H1 (cell line): ENCODE data around the gene GPC6. TPM values are rescaled to one million over a fixed set of nuclear protein-coding genes. Genes with fewer than 3 reads are reported as not detected.
"Not testable (repeated sequence)": the region's sequence is repeated elsewhere in the genome, so short reads cannot be mapped to it uniquely, and the experiment has no call there.

ENCODE experiments used
- CTCF ChIA-PET: fragments of 300-600 bp; sonication (Branson Sonifier 250); formaldehyde crosslinking; loops from one replicate; lab custom pipeline; 2021; ENCODE audit not compliant: partially characterized antibody; lab: Charles Lee
- POLR2A ChIA-PET: fragments of 300-600 bp; sonication (Branson Sonifier 250); formaldehyde crosslinking; loops from one replicate; lab custom pipeline; 2021; ENCODE audit warnings: inconsistent platforms; ENCODE audit not compliant: partially characterized antibody; lab: Charles Lee
- DNase-seq, 2 experiments: peaks; one replicate each; pipeline versions ENCODE4 v3.0.0 to v3.0.0-alpha.2; 2010 to 2022; ENCODE audit warnings: low spot score in 2 of 2, low read depth in 1 of 2, mixed read lengths in 1 of 2
- FAIRE-seq: peaks from 2 replicates; lab custom pipeline; 2011; peaks lifted over from hg19 to GRCh38; lab: Jason Lieb, UNC
- H2AFZ ChIP-seq: 2 replicates; pipeline ENCODE4 v1.8.1; 2012; ENCODE audit warnings: low read length, inconsistent platforms
- H2AK5ac ChIP-seq: 2 replicates; pipeline ENCODE4 v1.6.1; 2013; ENCODE audit warnings: low read depth, low read length
- H2BK120ac ChIP-seq: replicated peaks from 2 replicates; pipeline ENCODE3; 2013; ENCODE audit warnings: low read depth, low read length, inconsistent platforms
- H2BK12ac ChIP-seq: 2 replicates; pipeline ENCODE4 v1.6.1; 2013; ENCODE audit warnings: low read depth, low read length
- H2BK15ac ChIP-seq: 2 replicates; pipeline ENCODE4 v1.6.1; 2013; ENCODE audit warnings: low read length
- H2BK20ac ChIP-seq: 2 replicates; pipeline ENCODE4 v1.6.1; 2013; ENCODE audit warnings: low read length
- H2BK5ac ChIP-seq: 2 replicates; pipeline ENCODE4 v1.6.1; 2013; ENCODE audit warnings: low read depth, low read length
- H3K14ac ChIP-seq: 2 replicates; pipeline ENCODE4 v1.6.1; 2013; ENCODE audit warnings: inconsistent platforms; ENCODE audit not compliant: insufficient read length
- H3K18ac ChIP-seq: 2 replicates; pipeline ENCODE4 v1.6.1; 2013; ENCODE audit warnings: low read length; ENCODE audit errors: extremely low read depth
- H3K23ac ChIP-seq: 2 replicates; pipeline ENCODE4 v1.6.1; 2013; ENCODE audit warnings: inconsistent platforms; ENCODE audit not compliant: insufficient read length
- H3K23me2 ChIP-seq: 2 replicates; pipeline ENCODE4 v1.6.1; 2013; ENCODE audit warnings: low read depth, low read length
- H3K27ac ChIP-seq: 2 replicates; pipeline ENCODE4 v1.6.1; 2011; ENCODE audit warnings: low read depth, low read length, inconsistent platforms
- H3K27me3 ChIP-seq, 4 experiments: replicated peaks in 1 of 4; 1 replicate in 1 of 4; 2 replicates in 3 of 4; pipeline versions ENCODE4 v1.6.1 to v1.8.1; 2011 to 2013; ENCODE audit warnings: low read length in 3 of 4, mild to moderate bottlenecking in 3 of 4, inconsistent platforms in 2 of 4, mixed read lengths in 2 of 4, moderate library complexity in 1 of 4; ENCODE audit not compliant: control insufficient read depth in 3 of 4, insufficient read depth in 3 of 4; ENCODE audit errors: extremely low read depth in 1 of 4
- H3K36me3 ChIP-seq, 4 experiments: 2 replicates each; pipeline versions ENCODE4 v1.6.1 to v1.8.1; 2011 to 2013; ENCODE audit warnings: mild to moderate bottlenecking in 4 of 4, low read length in 3 of 4, moderate library complexity in 2 of 4, control low read depth in 1 of 4, inconsistent platforms in 1 of 4; ENCODE audit not compliant: insufficient read depth in 4 of 4, control insufficient read depth in 2 of 4
- H3K4ac ChIP-seq: replicated peaks from 2 replicates; pipeline ENCODE3; 2013; ENCODE audit warnings: low read length, low read depth, mixed read lengths, inconsistent platforms; ENCODE audit not compliant: insufficient read length
- H3K4me1 ChIP-seq, 4 experiments: replicated peaks in 1 of 4; 1 replicate in 1 of 4; 2 replicates in 3 of 4; pipeline versions ENCODE4 v1.6.1 to v1.8.1; 2011 to 2013; ENCODE audit warnings: low read length in 3 of 4, inconsistent platforms in 2 of 4, mixed read lengths in 1 of 4; ENCODE audit not compliant: insufficient read depth in 4 of 4, control insufficient read depth in 3 of 4
- H3K4me2 ChIP-seq, 2 experiments: 2 replicates each; pipeline versions ENCODE4 v1.6.1 to v1.8.1; 2011 to 2013; ENCODE audit warnings: low read depth in 2 of 2, low read length in 2 of 2, control low read depth in 1 of 2, inconsistent platforms in 1 of 2, mild to moderate bottlenecking in 1 of 2; ENCODE audit not compliant: insufficient read depth in 1 of 2
- H3K4me3 ChIP-seq, 4 experiments: fragments of 200-600, 300-600 bp in 1 of 4; sonication (generic), shearing (Covaris generic), sonication (Bioruptor Twin) in 1 of 4; 2 replicates each; pipeline versions ENCODE4 v1.5.1 to v1.8.1; 2011 to 2016; ENCODE audit warnings: low read length in 4 of 4, low read depth in 3 of 4, control low read depth in 2 of 4, inconsistent platforms in 2 of 4, mild to moderate bottlenecking in 2 of 4, mixed read lengths in 1 of 4, moderate library complexity in 1 of 4; ENCODE audit not compliant: insufficient read depth in 2 of 4; ENCODE audit errors: extremely low read depth in 1 of 4
- H3K56ac ChIP-seq: replicated peaks from 2 replicates; pipeline ENCODE3; 2013; ENCODE audit warnings: low read depth, mild to moderate bottlenecking, mixed read lengths, low read length, inconsistent platforms; ENCODE audit not compliant: insufficient read length
- H3K79me1 ChIP-seq: 2 replicates; pipeline ENCODE4 v1.6.1; 2013; ENCODE audit warnings: low read depth, low read length, control low read depth
- H3K79me2 ChIP-seq, 2 experiments: 2 replicates each; pipeline versions ENCODE4 v1.6.1 to v1.8.1; 2012 to 2013; ENCODE audit warnings: low read length in 2 of 2, mild to moderate bottlenecking in 2 of 2, inconsistent platforms in 1 of 2; ENCODE audit not compliant: insufficient read depth in 2 of 2, control insufficient read depth in 1 of 2
- H3K9ac ChIP-seq, 4 experiments: replicated peaks in 1 of 4; 1 replicate in 1 of 4; 2 replicates in 3 of 4; pipeline versions ENCODE4 v1.6.1 to v1.8.1; 2011 to 2013; ENCODE audit warnings: low read depth in 3 of 4, low read length in 3 of 4, control low read depth in 2 of 4, mild to moderate bottlenecking in 2 of 4, moderate library complexity in 2 of 4, inconsistent platforms in 1 of 4; ENCODE audit errors: extremely low read depth in 1 of 4
- H3K9me3 ChIP-seq, 2 experiments: 2 replicates each; pipeline versions ENCODE4 v1.6.1 to v1.8.1; 2012 to 2013; ENCODE audit warnings: mild to moderate bottlenecking in 2 of 2, moderate library complexity in 2 of 2, control low read depth in 1 of 2, inconsistent platforms in 1 of 2, low read depth in 1 of 2, low read length in 1 of 2, mixed read lengths in 1 of 2; ENCODE audit not compliant: insufficient read depth in 2 of 2
- H4K20me1 ChIP-seq, 2 experiments: replicated peaks in 1 of 2; 2 replicates each; pipeline versions ENCODE3 to v1.8.1; 2011 to 2013; ENCODE audit warnings: inconsistent platforms in 2 of 2, low read length in 2 of 2, mild to moderate bottlenecking in 1 of 2; ENCODE audit not compliant: insufficient read depth in 2 of 2, control insufficient read depth in 1 of 2
- H4K5ac ChIP-seq: 2 replicates; pipeline ENCODE4 v1.6.1; 2013; ENCODE audit warnings: low read length, low read depth, mixed read lengths, inconsistent platforms; ENCODE audit not compliant: insufficient read length
- H4K8ac ChIP-seq: 2 replicates; pipeline ENCODE4 v1.8.0; 2013; ENCODE audit warnings: mild to moderate bottlenecking, moderate library complexity, low read length, inconsistent platforms; ENCODE audit not compliant: insufficient read depth; ENCODE audit errors: extremely low read depth
- H4K91ac ChIP-seq: replicated peaks from 2 replicates; pipeline ENCODE3; 2013; ENCODE audit warnings: low read length, mixed read lengths, inconsistent platforms; ENCODE audit not compliant: insufficient read length
- BACH1 ChIP-seq: IDR thresholded peaks from 2 replicates; pipeline ENCODE4 v1.6.1; 2012; ENCODE audit warnings: low read length, improper control_type of control experiment
- CHD2 ChIP-seq: IDR thresholded peaks from 2 replicates; pipeline ENCODE4 v1.6.1; 2012; ENCODE audit warnings: low read length, improper control_type of control experiment
- EGR1 ChIP-seq: IDR thresholded peaks from 2 replicates; pipeline ENCODE4 v1.6.1; 2011; ENCODE audit warnings: low read depth, low read length, borderline replicate concordance
- KDM1A ChIP-seq: fragments of 200-600, 300-600 bp; sonication (generic); IDR thresholded peaks from 2 replicates; pipeline ENCODE4 v1.7.1; 2016; ENCODE audit warnings: mild to moderate bottlenecking, low read length, borderline replicate concordance
- NRF1 ChIP-seq: IDR thresholded peaks from 2 replicates; pipeline ENCODE4 v1.6.1; 2011; ENCODE audit warnings: mild to moderate bottlenecking, low read depth, low read length, improper control_type of control experiment
- RXRA ChIP-seq: IDR thresholded peaks from 2 replicates; pipeline ENCODE4 v1.6.1; 2011; ENCODE audit warnings: low read depth, mild to moderate bottlenecking, low read length, moderate library complexity; ENCODE audit not compliant: insufficient read depth
- SIRT6 ChIP-seq: IDR thresholded peaks from one replicate; pipeline ENCODE4 v1.7.1; 2012; ENCODE audit warnings: low read length, inconsistent platforms
- TBP ChIP-seq: IDR thresholded peaks from 2 replicates; pipeline ENCODE4 v1.6.1; 2011; ENCODE audit warnings: low read depth, low read length, improper control_type of control experiment
- WGBS, 2 experiments: shearing (Covaris generic) in 1 of 2; methylation state at CpG; one replicate each; pipeline versions ENCODE4 v1.1.6 to v1.1.7; 2013 to 2015; ENCODE audit warnings: low lambda C conversion rate in 2 of 2, mixed read lengths in 2 of 2, inconsistent platforms in 1 of 2, low coverage in 1 of 2, missing lambda C conversion rate in 1 of 2; ENCODE audit not compliant: insufficient replicate concordance in 2 of 2, insufficient coverage in 1 of 2, insufficient read length in 1 of 2; ENCODE audit errors: extremely low coverage in 1 of 2, missing lambda C conversion rate in 1 of 2; 5-methylcytosine and 5-hydroxymethylcytosine counted together
- polyA plus RNA-seq, 7 experiments: library from polyadenylated mRNA; depleted of rRNA in 3 of 7; stranded (reverse) in 5 of 7; unstranded in 2 of 7; fragments of >200 nt in 5 of 7; fragments of 200-250 nt in 2 of 7; gene quantifications; 1 replicate in 5 of 7; 2 replicates in 1 of 7; 4 replicates in 1 of 7; pipeline versions ENCODE4 v1.2.1 to v1.2.3, GENCODE V29; 2011 to 2013; ENCODE audit warnings: missing spikeins in 2 of 7, mixed read lengths in 2 of 7
- total RNA-seq: library from RNA; stranded (reverse); fragmentation: NEBNext Ultra II Directional; extraction: Animal tissue kit (Norgen Biotek cat#: 25700); gene quantifications from 2 replicates; pipeline ENCODE4 v1.2.1, GENCODE V29; 2021

The GPC6 gene
- total and polyA plus RNA-seq, 2 of the 8 experiments (the other 6 are each of a cell fraction or from before 2014, with no cell fraction given) = 5.4 to 12.0 TPM

GRCh38 chr13:94209117-94209516, 982.5 kb downstream of the GPC6 start (continued):
- no peak for TF ChIP-seq RXRA
- TF ChIP-seq BACH1 = no peak
- TF ChIP-seq EGR1 = no peak
- no peak for TF ChIP-seq CHD2
- no peak for TF ChIP-seq KDM1A
- TF ChIP-seq NRF1 = no peak
- TF ChIP-seq TBP = no peak
- no peak for TF ChIP-seq SIRT6

GRCh38 chr13:94209913-94210312, 983.3 kb downstream of the GPC6 start:
- H3K23me2 ChIP-seq, POLR2A ChIA-PET, H4K20me1 ChIP-seq, H3K4ac ChIP-seq, H2BK120ac ChIP-seq, H3K36me3 ChIP-seq, H3K4me2 ChIP-seq, H4K5ac ChIP-seq, H3K4me3 ChIP-seq, H3K9ac ChIP-seq, H2BK15ac ChIP-seq, H3K79me2 ChIP-seq, H3K79me1 ChIP-seq, H3K27ac ChIP-seq, H2AK5ac ChIP-seq, H3K56ac ChIP-seq, H2BK5ac ChIP-seq, H2AFZ ChIP-seq, H4K91ac ChIP-seq, H3K18ac ChIP-seq, H2BK20ac ChIP-seq, H4K8ac ChIP-seq, H3K14ac ChIP-seq, H3K23ac ChIP-seq, DNase-seq, H3K27me3 ChIP-seq, H3K9me3 ChIP-seq, H3K4me1 ChIP-seq, FAIRE-seq, H2BK12ac ChIP-seq: not testable (repeated sequence)
- WGBS, 2 experiments = 88% methylated on average over 3 of the region's 4 CpGs; no CpG with 5 or more reads in 1 of the 2 experiments
- CTCF ChIA-PET = interaction anchor here (0.6 to 1.9 kb wide), 3 partner anchors 11 to 125 kb away, joined by 3 to 7 read pairs (median 3); no protein-coding TSS in a partner anchor
